HG02981 (cell line): ENCODE data around the gene HOXD4.

Experiments used
- ATAC-seq: cut with Tn5 transposase; IDR thresholded peaks from one replicate; pipeline ENCODE4 v1.9.1; 2021; ENCODE audit warnings: mild to moderate bottlenecking, moderate library complexity; ENCODE audit not compliant: unreplicated experiment

Gene HOXD4

DNA sequence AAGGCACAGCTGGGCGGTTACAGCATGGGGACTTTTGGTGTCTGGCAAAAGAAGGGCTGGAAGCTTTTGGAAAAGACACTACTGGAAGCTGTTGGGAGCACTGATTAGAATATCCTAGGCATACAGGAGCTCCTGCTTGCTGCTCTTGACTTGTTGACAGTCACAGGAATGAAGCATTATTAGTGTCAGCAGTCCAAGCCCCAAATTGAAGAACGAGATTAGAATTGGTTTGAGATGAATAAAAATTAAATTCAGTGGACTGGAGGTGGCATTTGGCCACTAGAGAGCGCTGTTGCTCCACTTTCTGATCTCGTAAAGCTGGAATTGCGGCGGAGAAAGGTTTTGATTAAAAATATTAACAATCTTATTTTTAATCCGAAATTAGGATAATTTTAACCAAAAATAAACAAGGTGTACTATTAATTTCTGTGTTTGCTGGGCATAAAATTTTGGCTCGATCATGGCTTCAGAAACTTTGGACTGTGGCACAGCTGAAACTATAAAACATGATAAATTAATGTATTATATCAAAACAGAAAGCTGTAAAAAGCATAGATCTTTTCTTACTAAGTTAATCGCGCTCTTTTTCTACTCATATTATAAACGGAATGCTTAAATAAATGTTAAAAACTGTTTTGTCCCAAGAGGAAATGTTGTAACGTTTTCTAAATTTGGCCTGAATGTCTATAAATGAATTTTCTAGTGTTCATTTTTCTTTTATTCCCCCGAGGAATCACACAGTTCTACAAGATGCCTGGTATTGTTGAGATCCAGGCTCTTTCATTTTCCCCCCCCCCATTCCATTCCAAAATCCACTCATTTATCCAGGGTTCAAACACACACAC, 24.2 kb upstream of the HOXD4 start:
- no peak for ATAC-seq

GRCh38 chr2:176127774-176128072, 23.6 kb upstream of the HOXD4 start:
- no peak for ATAC-seq

DNA sequence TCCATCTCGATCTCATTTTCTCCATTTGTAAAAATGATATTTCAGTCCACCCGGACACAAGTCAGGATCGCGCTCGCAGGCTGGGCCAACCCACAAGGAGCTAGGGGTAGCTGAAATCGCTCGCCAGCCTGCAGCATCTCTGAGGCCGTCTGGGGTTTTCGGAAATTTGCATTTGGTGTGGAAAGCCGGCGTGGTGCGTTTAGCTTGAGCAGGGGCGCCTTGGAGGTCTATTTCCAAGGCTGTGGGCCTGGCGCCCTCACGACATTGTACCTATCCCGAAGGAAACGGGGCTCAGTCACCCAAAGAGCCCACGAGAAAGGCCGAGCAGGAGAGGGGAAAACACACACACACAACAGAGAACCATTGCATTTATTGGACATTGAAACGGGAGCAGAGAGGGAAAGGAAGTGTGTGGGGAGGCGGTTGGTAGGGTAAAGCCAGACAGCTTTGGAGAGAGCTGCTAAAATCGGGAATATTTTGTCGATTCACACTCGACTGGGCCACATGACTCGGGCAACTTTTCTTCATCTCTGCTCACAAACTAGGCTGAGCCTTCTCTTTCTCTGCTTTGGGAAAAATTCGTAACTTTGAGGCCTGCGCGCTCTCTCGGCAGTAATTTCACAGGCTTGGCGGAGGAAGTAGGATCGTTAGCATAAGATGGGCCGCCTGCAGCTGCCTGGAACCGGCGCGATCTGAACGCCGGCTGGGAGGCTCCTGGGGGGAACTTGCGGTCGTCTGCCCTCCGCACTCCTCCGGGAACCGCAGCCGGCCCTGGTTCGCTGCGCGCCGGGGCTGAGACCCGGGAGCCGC, 23.0 kb upstream of the HOXD4 start:
- no peak for ATAC-seq

- ATAC-seq: no peak
These were observed 22.2 kb upstream of the HOXD4 start, which contains the start of gene HOXD8 for GRCh38 chr2:176128982-176129796. Gene HOXD8, plus strand, starts transcription at chr2:176129705. Its CDS starts 662 bp downstream, at chr2:176130367.

- no peak for ATAC-seq
These were observed 21.6 kb upstream of the HOXD4 start for GRCh38 chr2:176129813-176130146.

DNA sequence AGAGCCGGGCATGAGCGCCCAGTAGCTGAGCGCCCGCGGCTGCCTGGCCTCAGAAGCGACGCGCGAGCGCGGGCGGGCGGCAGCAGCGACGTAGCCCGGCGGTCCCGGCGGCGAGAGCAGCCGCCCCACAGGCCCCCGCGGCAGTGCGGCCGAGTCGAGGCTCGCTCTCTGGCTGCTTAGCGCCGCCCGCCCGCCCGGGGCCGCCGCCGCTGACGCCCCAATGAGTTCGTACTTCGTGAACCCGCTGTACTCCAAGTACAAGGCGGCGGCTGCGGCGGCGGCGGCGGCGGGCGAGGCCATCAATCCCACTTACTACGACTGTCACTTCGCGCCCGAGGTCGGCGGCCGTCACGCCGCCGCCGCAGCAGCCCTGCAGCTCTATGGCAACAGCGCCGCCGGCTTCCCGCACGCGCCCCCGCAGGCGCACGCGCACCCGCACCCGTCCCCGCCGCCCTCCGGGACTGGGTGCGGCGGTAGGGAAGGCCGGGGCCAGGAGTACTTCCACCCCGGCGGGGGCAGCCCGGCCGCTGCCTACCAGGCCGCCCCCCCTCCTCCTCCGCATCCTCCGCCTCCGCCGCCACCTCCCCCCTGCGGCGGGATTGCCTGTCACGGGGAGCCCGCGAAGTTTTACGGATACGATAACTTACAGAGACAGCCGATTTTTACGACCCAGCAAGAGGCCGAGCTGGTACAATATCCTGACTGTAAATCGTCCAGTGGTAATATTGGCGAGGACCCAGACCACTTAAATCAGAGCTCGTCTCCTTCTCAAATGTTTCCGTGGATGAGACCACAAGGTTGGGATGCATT, 21.0 kb upstream of the HOXD4 start:
- ATAC-seq: no peak

- no peak for ATAC-seq
These were observed 20.1 kb upstream of the HOXD4 start for GRCh38 chr2:176130957-176131847.

GRCh38 chr2:176131848-176132158, 19.5 kb upstream of the HOXD4 start:
- no peak for ATAC-seq

GRCh38 chr2:176132205-176133171, 18.9 kb upstream of the HOXD4 start:
- ATAC-seq: no peak

- no peak for ATAC-seq
These were observed 18.0 kb upstream of the HOXD4 start for GRCh38 chr2:176133389-176133788.

DNA sequence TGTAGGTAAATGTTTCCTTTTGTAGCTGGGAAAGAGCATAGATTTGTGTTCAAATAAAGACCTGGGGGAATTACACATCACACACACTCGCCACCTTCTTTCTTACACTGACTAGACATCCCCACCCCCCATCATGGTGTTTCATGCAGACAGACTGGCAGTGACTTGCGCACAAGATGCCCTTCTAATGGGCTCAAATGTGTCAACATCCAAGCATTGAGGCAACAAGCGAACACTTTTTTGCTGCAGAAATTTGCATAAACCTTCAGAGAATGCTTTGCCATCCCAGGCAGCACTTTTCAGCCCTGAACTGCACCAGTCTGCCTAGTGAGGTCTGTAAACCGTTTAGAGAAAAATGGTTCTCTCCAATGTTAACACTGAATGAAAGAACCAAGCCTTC, 17.3 kb upstream of the HOXD4 start:
- ATAC-seq: no peak

DNA sequence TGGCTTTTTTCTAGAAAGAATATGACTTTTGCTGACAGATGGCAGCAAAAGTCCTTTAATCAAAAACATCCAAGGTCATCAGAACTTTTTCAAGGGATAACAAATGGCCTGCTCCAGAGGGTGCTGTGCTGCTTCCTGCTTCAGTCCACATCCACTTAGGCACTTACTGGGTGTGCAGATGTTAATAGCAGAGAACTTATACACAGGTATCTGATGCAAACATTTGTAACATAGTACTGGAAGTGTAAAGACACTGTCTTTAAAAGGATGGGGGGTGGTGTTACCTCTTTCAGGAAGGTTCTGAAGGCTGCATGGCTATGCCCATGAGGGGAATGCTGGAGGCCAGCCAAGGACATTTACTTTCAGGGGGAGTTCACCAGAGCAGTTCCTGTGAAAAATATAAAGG, 16.3 kb upstream of the HOXD4 start:
- no peak for ATAC-seq

GRCh38 chr2:176136374-176137251, 14.7 kb upstream of the HOXD4 start:
- no peak for ATAC-seq

- no peak for ATAC-seq
These were observed 14.1 kb upstream of the HOXD4 start for GRCh38 chr2:176137252-176137580.

GRCh38 chr2:176137906-176138305, 13.4 kb upstream of the HOXD4 start:
- ATAC-seq: no peak

- no peak for ATAC-seq
These were observed 12.8 kb upstream of the HOXD4 start for GRCh38 chr2:176138526-176138922.

DNA sequence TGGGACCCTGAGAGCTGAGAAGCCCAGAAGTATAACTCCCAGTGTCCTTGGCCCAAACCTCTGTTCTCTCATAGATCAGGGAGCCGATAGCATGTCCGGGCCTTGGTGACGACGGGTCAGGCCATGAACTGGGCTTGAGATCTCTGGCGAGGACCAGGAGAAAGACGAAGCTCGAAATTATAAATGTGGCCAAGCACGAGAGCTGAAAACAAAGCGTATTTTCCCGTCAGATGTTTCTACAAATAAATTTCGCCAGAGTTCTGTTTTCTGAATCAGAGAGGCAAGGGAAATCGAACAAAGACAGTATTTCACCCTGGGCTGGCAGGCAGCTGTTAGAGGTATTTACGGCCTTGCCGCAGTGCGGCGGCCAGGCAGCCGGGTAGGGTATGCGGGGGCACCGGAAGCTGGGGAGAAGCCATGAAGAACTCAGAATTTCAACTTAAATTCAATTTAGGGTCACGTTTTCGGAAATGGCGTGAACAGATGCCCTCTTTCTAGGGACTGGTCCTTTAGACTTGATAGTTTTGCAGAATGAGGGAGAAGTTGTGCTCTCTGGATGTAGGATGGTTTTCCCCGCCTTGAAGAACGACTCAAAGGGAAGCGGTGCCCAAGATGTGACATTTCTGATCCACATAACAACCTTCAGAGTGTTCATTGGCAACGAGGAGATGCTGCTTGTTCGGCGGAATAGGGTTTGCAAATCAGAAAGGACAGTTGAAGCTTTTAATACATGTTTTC, 12.3 kb upstream of the HOXD4 start:
- ATAC-seq: no peak
